KMS-11 (cell line): ENCODE measurements around the gene RBFOX2.

Experiments used
- H2AFZ ChIP-seq: fragments of 200-600 bp; sonication (generic); 2 replicates; pipeline ENCODE4 v1.6.1; 2016; ENCODE audit warnings: antibody characterized with exemption, mixed run types, low read depth
- H3K27ac ChIP-seq: fragments of 200-600 bp; sonication (generic); 2 replicates; pipeline ENCODE4 v1.6.1; 2016; ENCODE audit warnings: mild to moderate bottlenecking, mixed run types
- H3K27me3 ChIP-seq: fragments of 200-600 bp; sonication (generic); 2 replicates; pipeline ENCODE4 v1.6.1; 2017; ENCODE audit warnings: mild to moderate bottlenecking, low read depth, mixed run types, moderate library complexity; ENCODE audit not compliant: insufficient read depth
- H3K36me3 ChIP-seq: fragments of 200-600 bp; sonication (generic); 2 replicates; pipeline ENCODE4 v1.6.1; 2017; ENCODE audit warnings: mild to moderate bottlenecking, mixed run types; ENCODE audit not compliant: insufficient read depth
- H3K4me1 ChIP-seq: fragments of 200-600 bp; sonication (generic); 2 replicates; pipeline ENCODE4 v1.6.1; 2016; ENCODE audit warnings: mild to moderate bottlenecking, low read depth, mixed run types; ENCODE audit not compliant: poor library complexity, severe bottlenecking
- H3K4me2 ChIP-seq: fragments of 200-600 bp; sonication (generic); 2 replicates; pipeline ENCODE4 v1.7.0; 2016; ENCODE audit warnings: mild to moderate bottlenecking, mixed run types
- H3K4me3 ChIP-seq: fragments of 200-600 bp; sonication (generic); IDR thresholded peaks from 2 replicates; pipeline ENCODE4 v1.6.1; 2017; ENCODE audit warnings: low read depth, low read length, mixed read lengths; ENCODE audit not compliant: insufficient read depth
- H3K79me2 ChIP-seq: fragments of 200-600 bp; sonication (generic); 2 replicates; pipeline ENCODE4 v1.6.1; 2016; ENCODE audit warnings: low read depth, mixed run types; ENCODE audit not compliant: insufficient read depth
- H3K9ac ChIP-seq: fragments of 200-600 bp; sonication (generic); 2 replicates; pipeline ENCODE4 v1.6.1; 2016; ENCODE audit warnings: mild to moderate bottlenecking, mixed run types
- H4K20me1 ChIP-seq: fragments of 200-600 bp; sonication (generic); 2 replicates; pipeline ENCODE4 v1.6.1; 2016; ENCODE audit warnings: mild to moderate bottlenecking, mixed run types; ENCODE audit not compliant: insufficient read depth
- TF ChIP-seq, protein P1 (sequence below): fragments of 200-600 bp; sonication (generic); conservative IDR thresholded peaks from 2 replicates; pipeline ENCODE4 v1.6.1; 2017; ENCODE audit warnings: low read depth, mild to moderate bottlenecking, antibody characterized with exemption, low read length, moderate library complexity, mixed read lengths

Gene RBFOX2

DNA sequence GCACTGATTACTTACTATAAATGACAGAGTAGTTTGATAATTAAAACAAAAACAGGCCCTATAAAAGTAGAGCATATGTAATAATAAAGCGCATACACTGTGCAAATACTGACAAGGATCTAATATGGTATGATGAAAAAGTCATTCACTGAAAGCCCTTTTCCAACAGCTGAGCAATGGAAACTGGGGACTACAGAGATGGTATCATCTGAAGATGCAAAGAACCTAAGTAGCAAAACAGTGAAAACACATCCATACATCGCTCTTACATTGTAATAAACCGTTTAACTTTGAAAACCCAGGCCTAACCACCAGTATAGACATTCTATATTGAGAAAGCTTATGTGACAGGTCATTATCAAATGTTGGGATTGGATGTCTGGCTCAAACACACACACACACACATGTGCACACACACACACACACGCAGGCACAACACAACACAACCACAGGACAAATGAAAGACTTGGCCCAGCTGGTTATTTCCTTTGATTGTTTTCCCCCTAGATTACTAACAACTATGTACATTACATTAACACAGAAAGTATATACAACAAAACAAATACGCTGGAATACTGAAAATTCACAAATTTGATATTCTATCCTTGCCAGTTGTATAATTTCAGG, 191.4 kb downstream of the RBFOX2 start:
- H3K27me3 ChIP-seq: no peaks in the 10 kb centered on the region
- no peaks in the 10 kb centered on the region for H3K79me2 ChIP-seq
- H3K4me2 ChIP-seq: peak overlapping the region; percentile 81
- TF ChIP-seq, protein P1, sequence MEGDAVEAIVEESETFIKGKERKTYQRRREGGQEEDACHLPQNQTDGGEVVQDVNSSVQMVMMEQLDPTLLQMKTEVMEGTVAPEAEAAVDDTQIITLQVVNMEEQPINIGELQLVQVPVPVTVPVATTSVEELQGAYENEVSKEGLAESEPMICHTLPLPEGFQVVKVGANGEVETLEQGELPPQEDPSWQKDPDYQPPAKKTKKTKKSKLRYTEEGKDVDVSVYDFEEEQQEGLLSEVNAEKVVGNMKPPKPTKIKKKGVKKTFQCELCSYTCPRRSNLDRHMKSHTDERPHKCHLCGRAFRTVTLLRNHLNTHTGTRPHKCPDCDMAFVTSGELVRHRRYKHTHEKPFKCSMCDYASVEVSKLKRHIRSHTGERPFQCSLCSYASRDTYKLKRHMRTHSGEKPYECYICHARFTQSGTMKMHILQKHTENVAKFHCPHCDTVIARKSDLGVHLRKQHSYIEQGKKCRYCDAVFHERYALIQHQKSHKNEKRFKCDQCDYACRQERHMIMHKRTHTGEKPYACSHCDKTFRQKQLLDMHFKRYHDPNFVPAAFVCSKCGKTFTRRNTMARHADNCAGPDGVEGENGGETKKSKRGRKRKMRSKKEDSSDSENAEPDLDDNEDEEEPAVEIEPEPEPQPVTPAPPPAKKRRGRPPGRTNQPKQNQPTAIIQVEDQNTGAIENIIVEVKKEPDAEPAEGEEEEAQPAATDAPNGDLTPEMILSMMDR: no peak
- peaks cover 49% of the 10 kb centered on the region for H3K4me1 ChIP-seq
- no peak overlapping the region for H3K9ac ChIP-seq
- H3K27ac ChIP-seq: no peak overlapping the region
- no peaks in the 10 kb centered on the region for H3K36me3 ChIP-seq
- H4K20me1 ChIP-seq: no peaks in the 10 kb centered on the region
- H3K4me3 ChIP-seq: no peak overlapping the region
- no peak overlapping the region for H2AFZ ChIP-seq

DNA sequence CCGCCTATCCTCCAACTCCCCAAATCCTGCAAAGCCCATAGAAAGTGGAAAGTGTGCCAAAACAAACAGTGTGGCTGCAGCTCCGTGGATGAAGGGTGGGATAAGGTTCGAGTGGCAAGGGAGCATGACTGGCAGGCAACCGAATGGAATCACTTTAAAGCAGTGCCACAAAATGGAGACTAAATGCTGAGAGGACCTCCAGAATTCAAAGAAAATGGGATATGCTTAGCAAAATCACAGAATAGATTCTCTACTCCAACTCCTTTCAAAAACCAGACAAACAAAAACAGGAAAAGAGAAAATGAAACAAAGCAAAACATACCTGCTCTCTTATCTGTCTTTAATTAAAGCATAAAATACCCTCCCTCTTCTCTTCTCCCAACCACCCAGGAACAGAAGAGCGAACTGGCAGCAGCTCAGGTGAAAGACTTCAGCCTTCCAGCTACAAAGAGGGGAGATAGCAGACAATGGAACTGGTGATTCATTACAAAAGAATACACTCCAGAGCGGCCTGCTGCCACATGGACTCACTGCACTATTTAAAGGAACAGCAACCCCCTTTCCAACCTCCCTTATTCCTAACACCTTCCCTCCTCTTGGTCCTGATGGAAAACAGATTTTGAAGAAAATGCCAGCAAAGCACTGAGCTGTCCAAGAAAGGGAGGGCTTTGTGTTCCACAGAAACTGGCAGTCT, 192.5 kb downstream of the RBFOX2 start:
- peaks cover 40% of the 10 kb centered on the region for H3K4me1 ChIP-seq
- peak overlapping the region; percentile 81 for H3K4me2 ChIP-seq
- peak overlapping the region; percentile 64 for H2AFZ ChIP-seq
- TF ChIP-seq, protein P1: no peak
- no peaks in the 10 kb centered on the region for H3K79me2 ChIP-seq
- H3K9ac ChIP-seq: peak overlapping the region; percentile 67; the same call in 1 of the 2 replicates
- no peaks in the 10 kb centered on the region for H3K36me3 ChIP-seq
- peak overlapping the region; percentile 45 for H3K27ac ChIP-seq
- H3K27me3 ChIP-seq: no peaks in the 10 kb centered on the region
- no peak overlapping the region for H3K4me3 ChIP-seq
- no peaks in the 10 kb centered on the region for H4K20me1 ChIP-seq

DNA sequence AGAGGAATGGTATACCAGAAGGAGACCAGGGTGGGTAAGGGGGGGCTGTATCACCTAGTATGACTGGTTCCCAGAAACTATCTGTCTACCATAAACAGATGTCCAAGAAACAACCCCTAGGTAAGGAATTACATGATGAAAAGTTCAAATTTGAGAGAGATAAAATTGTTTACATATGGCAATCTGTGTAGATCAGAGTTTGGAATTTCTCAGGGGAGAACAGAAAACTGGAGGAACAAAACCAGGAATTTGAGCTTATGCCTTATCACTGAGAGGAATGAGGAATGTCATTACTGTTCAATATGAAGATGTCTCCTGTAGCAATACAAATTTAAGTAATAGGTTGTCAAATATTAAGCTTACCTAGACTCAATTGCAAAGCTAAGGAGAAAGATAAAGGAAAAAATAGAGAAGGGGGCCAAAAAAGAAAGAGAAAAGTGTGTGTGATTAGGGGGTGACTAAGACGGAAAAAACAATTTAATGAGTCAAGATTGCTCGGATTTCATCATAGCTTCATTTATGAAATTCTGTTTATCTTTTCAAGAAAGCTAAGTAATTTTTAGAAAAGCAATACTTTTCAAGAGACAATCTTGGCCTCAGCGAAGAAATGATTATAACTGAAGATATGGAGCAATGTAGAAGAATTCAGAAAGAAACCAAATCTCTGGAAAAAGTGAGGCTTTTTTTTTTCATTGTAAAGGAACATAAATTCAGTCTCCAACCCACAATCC, 193.2 kb downstream of the RBFOX2 start:
- TF ChIP-seq, protein P1: no peak
- no peak overlapping the region for H3K4me3 ChIP-seq
- peak overlapping the region; percentile 64 for H2AFZ ChIP-seq
- no peaks in the 10 kb centered on the region for H3K27me3 ChIP-seq
- no peaks in the 10 kb centered on the region for H3K79me2 ChIP-seq
- H3K4me2 ChIP-seq: peak overlapping the region; percentile 81
- H3K27ac ChIP-seq: peak overlapping the region; percentile 45; the same call in 1 of the 2 replicates
- peaks cover 33% of the 10 kb centered on the region for H3K4me1 ChIP-seq
- peak overlapping the region; percentile 67; the same call in 1 of the 2 replicates for H3K9ac ChIP-seq
- no peaks in the 10 kb centered on the region for H4K20me1 ChIP-seq
- no peaks in the 10 kb centered on the region for H3K36me3 ChIP-seq

DNA sequence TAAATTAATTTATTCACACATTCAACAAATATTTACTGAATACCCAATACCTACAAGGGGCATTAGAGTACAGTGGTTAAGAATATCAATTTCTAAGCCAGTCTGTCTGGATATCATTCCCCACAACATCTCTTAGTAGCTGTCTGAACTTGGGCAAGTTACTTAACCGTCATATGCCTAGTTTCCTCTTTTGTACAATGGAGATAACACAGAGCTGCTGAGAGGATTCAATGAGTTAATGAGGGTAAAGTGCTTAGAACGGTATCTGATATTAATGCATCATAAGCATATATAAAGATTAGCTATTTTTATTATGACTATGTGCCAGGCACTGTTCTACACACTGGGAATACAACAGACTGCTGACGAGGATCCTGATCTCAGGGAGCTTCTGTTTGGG, 194.6 kb downstream of the RBFOX2 start:
- H3K4me1 ChIP-seq: peaks cover 20% of the 10 kb centered on the region
- H2AFZ ChIP-seq: no peak overlapping the region
- H3K36me3 ChIP-seq: no peaks in the 10 kb centered on the region
- no peak overlapping the region for H3K9ac ChIP-seq
- H3K27ac ChIP-seq: no peak overlapping the region
- H3K4me2 ChIP-seq: no peak overlapping the region
- H3K27me3 ChIP-seq: no peaks in the 10 kb centered on the region
- no peaks in the 10 kb centered on the region for H3K79me2 ChIP-seq
- H3K4me3 ChIP-seq: no peak overlapping the region
- no peaks in the 10 kb centered on the region for H4K20me1 ChIP-seq
- TF ChIP-seq, protein P1: no peak
